Stimulated activated CD8-positive, alpha-beta memory T cell treated with anti-CD3 and anti-CD28 coated beads, Interleukin-4, amount 100 ng/mL, for 1 hour (primary cell): ENCODE data around the gene ARAF.
"Not testable (repeated sequence)": the region's sequence is repeated elsewhere in the genome, so short reads cannot be mapped to it uniquely, and the experiment has no call there.

Experiments
- DNase-seq, 2 donors: peaks; one replicate each; pipeline ENCODE4 v3.0.0-alpha.2; 2020; ENCODE audit warnings: low read depth in 2 of 2, low spot score in 1 of 2

ARAF gene

DNA sequence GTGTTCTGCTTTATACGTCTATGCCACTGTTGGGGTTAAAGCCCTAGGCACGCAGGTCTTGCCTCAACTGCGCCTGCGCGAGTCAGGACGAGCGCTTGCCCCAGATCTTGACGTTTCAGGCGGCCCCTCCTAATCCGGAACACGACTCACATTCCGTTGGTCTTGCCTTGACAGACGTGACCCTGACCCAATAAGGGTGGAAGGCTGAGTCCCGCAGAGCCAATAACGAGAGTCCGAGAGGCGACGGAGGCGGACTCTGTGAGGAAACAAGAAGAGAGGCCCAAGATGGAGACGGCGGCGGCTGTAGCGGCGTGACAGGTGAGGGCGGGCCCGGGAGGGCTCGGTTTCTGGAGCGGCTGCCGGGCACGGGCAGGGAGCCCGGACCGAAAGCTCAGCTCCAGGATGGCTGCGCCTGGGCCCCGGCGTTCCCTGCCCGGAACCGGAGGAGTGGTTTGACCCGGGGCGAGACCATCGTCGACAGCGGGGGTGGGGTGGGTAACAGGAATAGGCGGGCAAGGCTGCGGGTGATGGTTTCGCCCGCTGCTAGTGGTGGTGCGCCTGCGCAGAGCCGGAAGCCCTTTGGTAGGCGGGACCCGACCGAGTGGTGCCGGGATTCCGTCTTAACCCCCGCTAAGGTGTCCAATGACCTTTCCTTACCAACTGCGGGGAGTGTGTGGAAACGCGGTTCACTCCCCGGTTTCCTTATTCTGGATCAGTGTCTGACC, at the start of gene ARAF:
TSS of gene ARAF (plus strand) at position 272 of the 725 bp plus-strand sequence. CDS start 1,763 bp downstream, outside the sequence.
- peak; percentile 75 to 87 for DNase-seq

DNA sequence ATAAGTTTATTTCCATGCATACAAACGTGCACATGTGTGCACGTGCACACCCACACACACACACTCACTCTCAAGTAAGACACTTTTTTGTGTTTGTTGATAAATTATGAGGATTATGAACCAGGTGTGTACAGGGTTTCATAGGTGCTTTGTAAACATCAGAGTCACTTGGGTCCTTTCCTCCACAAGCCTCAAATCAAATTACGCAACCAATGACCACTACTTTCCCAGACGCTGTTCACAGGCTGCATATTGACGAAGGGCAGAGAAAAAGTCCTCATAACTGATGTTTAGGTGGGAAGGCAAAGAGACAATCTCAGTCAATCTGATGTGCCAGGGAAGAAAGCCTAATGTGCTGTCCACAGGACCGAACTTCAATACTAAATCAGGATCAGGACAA, 48.6 kb upstream of the ARAF start:
- not testable (repeated sequence) for DNase-seq

DNA sequence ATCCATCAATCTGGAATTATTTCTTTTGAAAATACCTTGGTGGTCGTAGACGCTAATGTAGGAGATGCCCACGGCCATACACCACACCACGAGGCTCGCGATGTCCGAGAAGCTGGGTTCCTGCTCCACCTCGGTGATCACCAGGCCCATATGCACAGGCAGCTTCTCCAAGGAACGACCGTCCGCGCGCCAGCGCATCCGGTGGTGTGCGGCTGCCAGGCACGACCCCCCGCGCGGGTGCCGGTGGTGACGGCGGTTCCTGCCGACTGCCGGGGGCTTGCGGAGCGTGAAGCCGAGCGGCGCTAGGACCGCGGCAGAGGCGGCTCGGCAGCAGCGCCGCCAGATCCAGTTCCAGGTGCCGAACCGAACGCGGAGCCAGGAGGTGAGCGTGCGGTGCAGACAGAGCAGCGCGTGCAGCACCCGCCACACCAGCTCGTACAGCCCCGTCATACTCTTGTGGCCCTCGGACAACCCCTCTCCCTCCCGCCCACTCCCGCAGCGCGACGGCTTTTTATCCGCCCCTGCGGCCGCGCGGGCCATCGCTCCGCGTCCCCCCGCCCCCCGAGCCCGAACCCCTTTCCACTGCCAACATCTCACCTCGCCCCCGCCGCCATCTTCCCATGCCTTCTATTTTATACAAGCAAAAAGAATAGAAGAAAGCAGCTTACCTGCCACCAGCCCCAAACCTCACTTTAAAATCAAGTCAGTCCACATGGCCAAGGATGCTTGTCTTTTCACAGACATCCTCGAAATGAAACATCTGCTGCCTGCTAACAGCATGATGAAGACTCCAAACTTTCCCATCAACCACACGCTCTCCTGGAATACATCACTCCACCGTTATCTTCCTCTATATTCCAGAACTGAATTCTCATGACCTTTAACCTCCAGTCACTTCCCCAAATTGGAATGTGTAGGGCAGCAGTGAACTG, 47.7 kb upstream of the ARAF start:
- not testable (repeated sequence) for DNase-seq

DNA sequence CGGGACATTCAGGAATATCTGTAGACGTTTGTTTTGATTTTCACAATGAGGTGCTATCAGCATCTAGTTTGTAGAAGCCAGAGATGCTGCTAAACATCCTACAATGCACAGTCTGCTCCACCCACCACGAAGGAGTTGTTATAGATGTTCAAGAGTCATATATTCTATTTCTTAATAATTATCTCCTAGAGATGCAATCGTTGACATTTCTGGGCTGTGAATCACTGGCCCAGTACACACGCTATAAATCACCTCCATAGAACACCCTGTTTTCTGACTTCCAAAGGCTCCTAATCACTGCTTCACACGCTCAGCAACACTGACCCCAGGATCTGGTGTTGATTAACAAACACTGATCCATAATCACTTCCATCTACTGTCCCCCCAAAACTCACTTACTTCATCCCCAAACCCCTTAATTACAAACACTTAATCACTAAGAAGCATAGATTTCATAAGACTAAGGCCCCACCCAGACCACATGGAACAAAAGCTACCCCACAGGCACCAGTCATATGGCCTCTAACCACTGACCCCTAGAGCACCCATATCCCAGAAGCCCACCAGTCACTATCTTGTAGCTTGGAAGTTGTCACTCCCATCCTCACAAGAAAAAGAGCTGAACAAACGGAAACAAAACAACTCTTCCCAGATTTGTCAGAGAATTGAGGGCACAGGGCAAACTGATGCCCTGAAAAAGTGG, 46.3 kb upstream of the ARAF start:
- DNase-seq, result no peak

DNA sequence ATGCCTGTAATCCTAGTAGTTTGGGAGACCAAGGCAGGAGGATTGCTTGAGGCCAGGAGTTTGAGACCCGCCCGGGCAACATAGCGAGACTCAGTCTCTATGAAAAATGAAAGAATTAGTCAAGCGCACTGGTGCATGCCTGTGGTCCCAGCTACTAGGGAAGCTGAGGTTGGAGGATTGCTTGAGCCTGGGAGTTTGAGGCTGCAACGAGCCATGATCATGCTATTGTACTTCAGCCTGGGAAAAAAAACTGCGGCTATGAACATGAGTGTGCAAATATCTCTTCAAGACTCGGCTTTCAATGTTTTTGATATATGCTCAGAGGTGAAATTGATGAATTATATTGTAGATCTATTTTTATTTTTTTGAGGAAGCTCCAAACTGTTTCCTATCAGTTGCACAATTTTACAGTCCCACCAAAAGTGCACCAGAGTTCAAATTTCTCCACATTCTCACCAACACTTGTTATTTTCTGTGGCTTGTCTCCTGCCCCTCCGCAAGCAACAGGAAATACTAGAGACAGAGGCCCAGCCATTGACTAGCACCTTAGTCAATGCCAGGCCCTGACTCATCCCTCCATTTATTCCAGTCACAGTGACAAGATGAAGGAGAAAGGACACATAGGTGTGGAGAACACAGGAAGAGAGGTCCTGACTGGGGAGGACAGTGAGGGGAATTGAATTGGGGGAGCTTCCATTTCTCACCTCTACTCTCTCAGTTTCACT, 44.9 kb upstream of the ARAF start:
- DNase-seq, result no peak

DNA sequence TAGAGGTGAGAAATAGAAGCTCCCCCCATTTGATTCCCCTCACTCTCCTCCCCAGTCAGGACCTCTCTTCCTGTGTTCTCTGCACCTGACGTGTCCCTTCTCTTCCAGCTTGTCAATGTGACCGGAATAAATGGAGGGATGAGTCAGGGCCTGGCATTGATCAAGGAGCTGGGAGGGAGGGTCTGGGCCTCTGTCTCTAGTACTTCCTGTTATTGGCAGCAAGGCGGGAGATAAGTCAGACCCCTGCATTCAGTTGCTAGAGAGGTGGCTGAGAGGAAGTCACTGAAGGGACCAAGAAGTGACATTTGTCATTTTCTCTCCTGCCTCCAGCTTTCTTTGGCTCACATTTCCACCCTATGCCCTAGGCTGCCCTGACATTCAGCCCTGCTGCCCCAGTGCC, 42.9 kb upstream of the ARAF start:
- DNase-seq, result no peak

DNA sequence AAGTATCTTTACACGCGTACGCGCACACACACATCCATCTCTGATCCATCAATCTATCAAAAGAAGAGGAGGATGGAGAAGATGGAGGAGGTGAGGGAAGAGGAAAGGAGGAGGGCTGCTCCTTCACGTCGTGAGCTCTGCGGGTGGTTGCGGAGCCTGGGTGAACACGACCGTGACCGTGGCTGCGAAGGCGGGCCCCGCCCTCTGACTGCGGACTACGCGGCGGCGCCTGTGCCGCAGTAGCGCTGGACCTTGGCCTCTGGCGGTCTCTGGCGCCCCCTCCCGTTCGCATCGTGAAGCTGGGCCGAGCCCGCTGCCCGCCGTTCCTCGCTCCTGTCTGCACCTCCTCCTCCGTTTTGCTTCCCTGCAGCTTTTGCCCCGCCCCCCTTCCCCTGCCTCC, 37.7 kb upstream of the ARAF start:
- peak; percentile 47 to 61 for DNase-seq

DNA sequence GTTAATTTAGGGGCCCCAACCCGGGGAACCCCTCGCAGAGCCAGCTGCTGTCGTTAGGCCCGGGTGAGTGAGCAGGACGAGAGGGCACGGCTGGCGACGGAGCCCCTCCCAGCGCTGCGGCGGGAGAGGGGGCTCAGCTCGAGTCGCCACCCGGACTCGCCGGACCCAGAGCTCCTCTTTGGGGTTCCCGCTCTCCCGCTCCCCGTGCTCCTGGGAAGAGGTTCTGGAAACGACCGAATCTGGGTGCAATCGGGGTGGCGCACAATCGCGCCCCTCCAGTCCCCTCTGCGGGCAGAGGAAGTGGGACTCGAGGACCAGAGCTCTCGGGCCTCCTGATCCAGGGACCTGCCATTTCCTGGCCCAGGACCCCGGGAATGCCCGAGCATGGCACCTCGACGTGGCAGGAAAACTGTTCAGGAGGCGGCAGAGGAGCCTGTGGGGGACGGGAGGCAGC, 37.3 kb upstream of the ARAF start:
- no peak for DNase-seq

DNA sequence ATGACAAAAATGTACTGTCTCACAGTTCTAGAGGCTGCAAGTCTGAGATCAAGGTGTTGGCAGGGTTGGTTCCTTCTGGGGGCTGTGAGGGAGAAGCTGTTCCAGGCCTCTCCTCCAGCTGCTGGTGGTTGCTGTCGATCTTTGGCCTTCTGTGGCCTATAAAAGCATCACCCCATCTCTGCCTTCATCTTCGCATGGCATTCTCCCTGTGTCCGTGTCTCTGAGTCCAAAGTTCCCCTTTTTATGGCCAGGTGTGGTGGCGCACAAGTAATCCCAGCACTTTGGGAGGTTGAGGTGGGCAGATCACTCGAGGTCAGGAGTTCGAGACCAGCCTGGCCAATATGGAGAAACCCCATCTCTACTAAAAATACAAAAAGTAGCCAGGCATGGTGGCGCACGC, 31.5 kb upstream of the ARAF start:
- no peak for DNase-seq

DNA sequence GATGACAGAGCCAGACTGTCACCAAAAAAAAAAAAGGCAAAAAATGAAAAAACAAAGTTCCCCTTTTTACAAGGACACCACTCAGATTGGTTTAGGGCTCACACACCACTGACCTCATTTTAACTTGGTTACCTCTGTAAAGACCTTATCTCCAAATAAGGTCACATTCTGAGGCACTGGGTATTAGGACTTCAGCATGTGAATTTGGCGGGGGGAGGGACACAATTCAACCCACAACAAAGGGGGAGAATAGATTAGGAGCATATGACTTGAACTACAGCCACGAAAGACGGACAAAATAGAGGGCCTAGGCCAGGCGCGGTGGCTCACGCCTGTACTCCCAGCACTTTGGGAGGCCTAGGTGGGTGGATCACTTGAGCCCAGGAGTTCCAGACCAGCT, 31.0 kb upstream of the ARAF start:
- DNase-seq, result no peak

DNA sequence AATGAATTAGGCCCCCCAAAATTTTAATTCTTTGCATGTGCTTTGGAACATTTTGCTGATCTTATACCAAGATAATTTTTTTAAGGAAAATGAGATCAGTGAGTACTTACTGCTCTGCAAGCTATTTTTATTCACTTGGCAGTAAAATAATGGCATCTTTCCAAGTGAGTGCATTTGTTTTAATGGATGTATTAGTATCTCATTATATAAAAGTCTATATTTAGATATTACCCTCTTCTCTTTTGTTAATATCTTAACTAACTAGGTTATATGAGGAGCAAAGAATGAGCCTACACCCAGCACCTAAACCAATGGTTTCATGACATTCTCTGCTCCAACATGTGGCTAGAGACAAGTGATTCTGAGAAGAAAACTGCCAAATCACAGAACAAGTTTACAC, 21.1 kb upstream of the ARAF start:
- DNase-seq, result no peak

DNA sequence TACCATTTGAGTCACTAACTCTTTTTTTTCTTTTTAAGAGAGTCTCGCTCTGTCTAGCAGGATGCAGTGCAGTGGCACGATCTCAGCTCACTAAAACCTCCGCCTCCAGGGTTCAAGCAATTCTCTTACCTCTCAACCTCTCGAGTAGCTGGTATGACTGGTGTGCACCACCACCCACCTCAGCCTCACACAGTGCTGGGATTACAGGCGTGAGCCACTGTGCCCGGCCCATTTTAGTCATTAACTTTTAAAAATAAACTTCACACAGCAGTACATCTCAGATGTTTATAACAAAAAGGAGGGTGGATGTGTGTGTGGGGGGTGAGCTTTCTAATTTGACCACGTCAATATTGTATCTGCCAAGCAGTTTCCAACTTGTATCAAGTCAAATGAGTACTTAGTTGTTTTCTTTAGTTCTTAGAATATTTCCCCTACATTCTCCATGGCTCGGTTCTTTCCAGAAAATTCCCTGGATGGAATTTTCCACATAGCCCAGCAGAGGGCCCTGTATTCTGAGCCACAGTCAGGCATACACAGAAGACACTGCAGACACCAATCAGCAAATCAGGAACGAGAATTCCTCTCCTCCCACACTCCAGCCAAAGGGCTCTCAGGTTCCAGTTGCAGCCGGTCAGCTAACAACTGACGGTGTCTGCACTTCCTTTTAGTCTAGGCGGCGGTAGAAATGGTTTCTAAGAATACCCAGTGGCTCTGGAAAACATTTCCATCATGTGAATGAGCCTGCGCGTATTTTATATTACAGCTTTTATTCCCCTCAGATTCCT, 20.1 kb upstream of the ARAF start:
- no peak for DNase-seq

DNA sequence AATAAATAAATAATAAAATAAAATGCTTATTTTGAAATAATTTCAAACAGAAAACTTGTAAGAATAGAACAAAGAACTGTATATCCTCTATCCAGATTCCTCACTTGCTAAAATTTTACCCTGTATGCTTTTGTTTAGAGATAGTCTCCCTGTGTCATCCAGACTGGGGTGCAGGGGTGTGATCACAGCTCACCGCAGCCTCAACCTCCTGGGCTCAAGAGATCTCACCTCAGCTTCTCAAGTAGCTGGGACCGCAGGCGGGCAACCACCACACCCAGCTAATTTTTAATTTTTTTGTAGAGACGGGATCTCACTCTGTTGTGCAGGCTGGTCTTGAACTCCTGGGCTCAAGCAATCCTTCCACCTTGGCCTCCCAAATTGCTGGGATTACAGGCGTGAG, 17.5 kb upstream of the ARAF start:
- DNase-seq, result no peak

DNA sequence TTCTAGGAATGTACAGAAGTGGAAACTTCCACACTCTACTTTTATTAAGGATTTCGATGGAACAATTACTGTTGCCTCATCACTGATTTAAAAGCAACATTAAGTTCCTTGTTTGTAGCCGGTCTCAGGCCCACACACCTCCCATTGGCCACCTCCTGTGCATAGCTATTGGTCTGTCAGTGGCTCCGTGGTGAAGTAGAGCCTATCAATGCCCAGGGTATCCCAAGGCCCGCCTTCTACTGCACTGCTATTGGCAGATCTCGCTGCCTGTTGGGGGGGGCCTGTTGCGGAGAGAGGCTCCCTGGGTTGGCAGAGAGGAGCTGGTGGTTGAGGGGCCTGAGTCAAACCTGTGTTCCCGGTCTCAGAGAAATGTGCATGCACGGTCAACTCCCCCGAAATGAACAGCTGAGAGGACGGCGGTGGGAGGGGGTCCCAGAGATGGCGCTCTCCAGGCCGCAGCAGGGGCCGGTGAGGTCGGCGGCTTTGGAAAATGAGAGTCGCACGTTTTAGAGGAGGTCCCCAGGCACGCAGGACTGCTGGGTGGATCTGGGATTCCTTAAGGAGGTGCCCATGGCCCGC, 4.9 kb upstream of the ARAF start:
- peak; percentile 49 to 65 for DNase-seq

DNA sequence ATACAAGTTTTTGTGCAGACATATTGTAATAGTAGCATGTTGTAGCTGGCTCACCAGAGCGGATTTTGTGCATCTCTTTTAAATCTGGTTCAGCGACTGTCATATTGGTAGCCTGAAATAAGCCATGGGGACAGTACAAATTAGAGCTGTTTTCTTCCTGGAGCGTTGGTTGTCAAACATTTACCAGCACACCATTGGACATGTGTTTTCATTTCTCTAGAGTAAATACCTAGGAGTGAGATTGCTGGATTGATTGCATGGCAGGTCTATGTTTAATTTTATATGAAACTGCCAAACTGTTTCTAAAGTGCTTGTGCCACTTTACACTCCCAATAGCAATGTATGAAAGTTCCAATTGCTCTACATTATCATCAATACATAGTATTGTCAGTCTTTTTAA, 2.6 kb upstream of the ARAF start:
- DNase-seq, result no peak

DNA sequence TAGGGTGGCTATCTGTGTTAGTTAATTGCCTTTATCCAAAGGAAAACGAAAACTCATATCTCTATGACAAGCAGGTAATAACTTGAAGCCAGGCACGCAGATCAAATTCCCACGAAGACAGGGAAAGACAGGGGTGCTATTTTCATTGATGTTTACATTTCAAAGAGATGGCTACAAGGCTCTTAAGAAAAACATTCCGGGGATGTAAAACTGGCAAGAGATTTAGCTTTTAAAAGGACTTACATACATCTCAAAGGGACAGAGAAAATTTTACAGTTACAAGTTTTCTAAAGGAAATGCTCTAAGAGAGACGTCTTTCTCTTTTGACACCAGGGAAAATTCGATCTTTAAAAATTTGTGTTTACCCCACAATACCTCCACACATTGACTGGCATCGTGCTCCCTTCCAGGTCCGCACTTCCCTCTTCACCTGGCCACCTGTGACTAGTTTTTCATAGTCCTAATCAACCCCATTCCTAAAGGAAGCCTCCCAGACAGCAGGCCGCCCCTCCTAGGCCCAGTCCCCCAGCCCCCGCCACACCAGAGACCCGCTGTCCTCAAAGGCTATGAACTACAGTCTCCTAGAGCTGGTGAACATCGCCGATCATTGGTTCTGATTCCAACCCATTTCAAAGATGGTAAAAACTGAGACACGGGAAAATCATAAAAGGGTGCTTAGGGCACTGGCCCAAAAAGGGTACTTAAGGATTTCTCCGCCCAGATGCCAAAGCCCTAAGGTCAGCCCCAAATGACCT, 649 bp upstream of the ARAF start:
- DNase-seq, result no peak

DNA sequence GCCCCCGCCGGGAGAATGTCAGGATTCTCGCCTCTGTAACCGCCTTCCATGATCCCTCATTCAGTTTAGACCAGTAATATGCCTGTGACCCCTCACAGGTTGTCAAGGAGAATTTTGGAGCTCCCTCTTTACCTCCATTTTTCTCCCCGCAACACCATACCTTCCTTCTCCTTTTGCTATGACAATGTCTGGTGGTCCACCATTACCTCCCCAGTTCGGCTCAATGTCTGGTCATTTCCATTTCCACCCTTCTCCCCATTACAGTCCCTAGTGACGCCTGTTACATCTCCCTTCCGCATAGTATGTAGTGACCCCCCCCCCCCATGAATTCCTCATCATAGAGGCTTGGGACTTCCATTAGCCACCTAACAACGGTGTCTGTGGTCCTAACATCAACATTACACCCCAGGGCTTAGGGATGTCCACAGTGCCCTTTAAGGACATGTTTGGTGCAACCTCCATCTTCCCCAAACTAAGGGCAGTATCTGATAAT, 700 bp downstream of the ARAF start:
- no peak for DNase-seq

DNA sequence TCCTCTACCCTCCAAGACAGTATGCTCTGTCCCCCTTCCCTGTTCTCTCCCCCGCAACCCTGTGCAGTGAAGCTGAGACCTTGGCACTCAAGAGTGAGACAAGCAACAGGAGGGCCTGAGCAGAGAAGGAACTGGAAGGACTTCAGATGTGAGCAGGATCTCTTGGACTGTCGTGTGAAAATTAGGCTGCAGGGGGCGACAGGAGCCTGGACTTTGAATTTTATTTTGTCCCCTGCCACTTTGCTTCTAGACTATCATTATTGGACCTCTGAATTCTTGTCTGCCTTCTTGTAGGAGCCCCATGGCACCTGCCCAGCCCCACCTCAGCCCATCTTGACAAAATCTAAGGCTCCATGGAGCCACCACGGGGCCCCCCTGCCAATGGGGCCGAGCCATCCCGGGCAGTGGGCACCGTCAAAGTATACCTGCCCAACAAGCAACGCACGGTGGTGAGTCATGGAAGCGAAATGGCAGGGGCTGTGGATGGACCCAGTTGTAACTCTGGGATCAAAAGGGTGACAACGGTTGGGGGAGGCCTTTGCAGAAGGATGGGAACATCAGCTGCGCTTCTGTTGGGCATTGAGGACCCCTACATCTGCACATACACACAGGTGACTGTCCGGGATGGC, 1.7 kb downstream of the ARAF start:
- no peak for DNase-seq
